Keratinocyte (primary cell): Measurements from ENCODE around the gene AAR2.

Experiments
- CTCF ChIP-seq, 3 experiments: IDR thresholded peaks in 1 of 3; conservative IDR thresholded peaks in 1 of 3; optimal IDR thresholded peaks in 1 of 3; 2 replicates in 2 of 3; 3 replicates in 1 of 3; pipeline versions ENCODE3 to v1.5.1; 2011; ENCODE audit warnings: low read length in 3 of 3, mild to moderate bottlenecking in 3 of 3, moderate library complexity in 2 of 3, control low read depth in 1 of 3, inconsistent platforms in 1 of 3; ENCODE audit not compliant: insufficient read depth in 2 of 3; ENCODE audit errors: extremely low read depth in 1 of 3
- EZH2 ChIP-seq: IDR thresholded peaks from one replicate; pipeline ENCODE4 v1.6.1; 2012; ENCODE audit warnings: inconsistent platforms, mild to moderate bottlenecking, low read length, moderate library complexity

- TF ChIP-seq CTCF (optimal IDR thresholded peaks at IDR 0.05 in 1 of 3, IDR thresholded peaks at IDR 0.05 in 1 of 3, conservative IDR thresholded peaks at IDR 0.05 in 1 of 3; ENCODE audit: extremely low read depth in 1 of 3, insufficient read depth in 2 of 3, low read length in 3 of 3) = no peak
- TF ChIP-seq EZH2 = no peak
Observed at GRCh38 chr20:36298061-36298460, 61.8 kb downstream of the AAR2 start.
